IgD-negative memory B cell (primary cell): ENCODE data around the gene TNFRSF6B. TPM values are rescaled to one million over a fixed set of nuclear protein-coding genes. Genes with fewer than 3 reads are reported as not detected.

Source experiments
- H3K27ac Mint-ChIP-seq, 3 donors: one replicate each; pipeline ENCODE4 v1.8.0; 2020 to 2022; ENCODE audit warnings: mild to moderate bottlenecking in 3 of 3, mixed read lengths in 3 of 3, moderate library complexity in 1 of 3
- H3K27me3 Mint-ChIP-seq: one replicate; pipeline ENCODE4 v1.8.0; 2021; ENCODE audit warnings: mixed read lengths
- H3K36me3 Mint-ChIP-seq: one replicate; pipeline ENCODE4 v1.8.0; 2020; ENCODE audit warnings: mild to moderate bottlenecking, mixed read lengths
- H3K4me1 Mint-ChIP-seq, 3 donors: one replicate each; pipeline ENCODE4 v1.8.0; 2020 to 2022; ENCODE audit warnings: mixed read lengths in 3 of 3, mild to moderate bottlenecking in 1 of 3
- H3K4me3 Mint-ChIP-seq, 4 donors: one replicate each; pipeline ENCODE4 v1.8.0; 2020 to 2022; ENCODE audit warnings: mild to moderate bottlenecking in 4 of 4, mixed read lengths in 4 of 4, moderate library complexity in 3 of 4
- H3K9me3 Mint-ChIP-seq, 3 donors: one replicate each; pipeline ENCODE4 v1.8.0; 2020 to 2021; ENCODE audit warnings: mixed read lengths in 3 of 3, mild to moderate bottlenecking in 1 of 3
- polyA plus RNA-seq: library from polyadenylated mRNA; unstranded; fragments of 300-500 nt; fragmentation: Illumina TruSeq; gene quantifications from one replicate; pipeline ENCODE4 v1.2.3, GENCODE V29; 2021

Gene TNFRSF6B
- polyA plus RNA-seq, 1 donor from 2014 or later, result not detected

DNA sequence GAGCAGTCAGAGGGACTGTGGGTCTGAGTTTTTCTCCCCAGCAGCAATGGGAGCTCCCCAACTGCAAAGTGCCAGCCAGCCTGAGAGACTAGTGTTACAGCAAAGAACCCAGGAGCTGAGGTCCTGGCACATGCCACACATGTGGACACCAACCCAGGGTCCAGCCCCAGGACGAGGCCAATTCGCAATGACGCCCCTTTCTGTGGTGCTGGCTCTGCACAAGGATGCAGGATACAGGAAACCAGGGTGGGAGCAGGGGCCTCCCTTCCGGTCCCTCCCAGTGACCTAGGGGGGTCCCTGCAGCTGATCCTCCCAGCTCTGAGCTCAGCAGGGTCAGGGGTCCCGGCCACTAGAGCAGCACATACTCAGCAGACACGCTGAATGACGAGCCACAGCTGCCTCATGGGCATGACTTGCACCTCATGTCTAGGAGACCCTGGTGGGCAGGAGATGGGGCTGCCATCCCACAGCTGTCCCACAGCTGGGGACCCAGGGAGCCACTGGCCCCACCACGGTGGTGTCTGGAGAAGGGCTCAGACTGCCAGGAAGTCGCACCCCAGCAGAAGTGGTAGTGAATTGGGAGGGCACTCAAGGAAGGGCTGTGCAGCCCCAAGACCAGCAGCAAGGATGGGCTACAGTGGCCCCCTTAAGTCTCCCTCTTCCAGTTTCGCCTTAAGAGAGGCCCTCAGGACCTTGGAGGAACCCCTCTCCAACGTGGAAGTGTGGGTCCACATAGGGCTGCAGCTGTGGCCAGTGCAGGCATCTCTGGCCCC, 7.7 kb downstream of the TNFRSF6B start:
- Mint-ChIP-seq H3K27me3 (no peaks in the 10 kb centered on the region), H3K27ac (peak overlapping the region in 1 of 3 donors; percentile 57), H3K4me3 (no peak overlapping the region), H3K4me1 (peaks cover 5 to 18% (median 9%) of the 10 kb centered on the region in 3 donors), H3K9me3 (no peaks in the 10 kb centered on the region), H3K36me3 (no peaks in the 10 kb centered on the region)

GRCh38 chr20:63704749-63705117, 8.3 kb downstream of the TNFRSF6B start:
- Mint-ChIP-seq H3K4me3 (no peak overlapping the region), H3K4me1 (peaks cover 7 to 21% (median 9%) of the 10 kb centered on the region in 3 donors), H3K27me3 (no peaks in the 10 kb centered on the region), H3K9me3 (no peaks in the 10 kb centered on the region), H3K27ac (no peak overlapping the region), H3K36me3 (no peaks in the 10 kb centered on the region)

GRCh38 chr20:63705232-63706026, 9.0 kb downstream of the TNFRSF6B start:
- H3K4me1 Mint-ChIP-seq, result peaks cover 10 to 23% (median 12%) of the 10 kb centered on the region in 3 donors
- H3K36me3 Mint-ChIP-seq, result peaks cover under 1% of the 10 kb centered on the region
- peak overlapping the region; percentile 30 to 60 (median 47) for H3K4me3 Mint-ChIP-seq
- no peaks in the 10 kb centered on the region for H3K9me3 Mint-ChIP-seq
- H3K27ac Mint-ChIP-seq, result peak overlapping the region; percentile 65 to 78 (median 73)
- no peaks in the 10 kb centered on the region for H3K27me3 Mint-ChIP-seq

GRCh38 chr20:63706027-63706695, 9.7 kb downstream of the TNFRSF6B start:
- H3K27ac Mint-ChIP-seq, result peak overlapping the region; percentile 78 to 95 (median 92)
- peaks cover 2% of the 10 kb centered on the region for H3K36me3 Mint-ChIP-seq
- peaks cover 15 to 30% (median 16%) of the 10 kb centered on the region in 3 donors for H3K4me1 Mint-ChIP-seq

DNA sequence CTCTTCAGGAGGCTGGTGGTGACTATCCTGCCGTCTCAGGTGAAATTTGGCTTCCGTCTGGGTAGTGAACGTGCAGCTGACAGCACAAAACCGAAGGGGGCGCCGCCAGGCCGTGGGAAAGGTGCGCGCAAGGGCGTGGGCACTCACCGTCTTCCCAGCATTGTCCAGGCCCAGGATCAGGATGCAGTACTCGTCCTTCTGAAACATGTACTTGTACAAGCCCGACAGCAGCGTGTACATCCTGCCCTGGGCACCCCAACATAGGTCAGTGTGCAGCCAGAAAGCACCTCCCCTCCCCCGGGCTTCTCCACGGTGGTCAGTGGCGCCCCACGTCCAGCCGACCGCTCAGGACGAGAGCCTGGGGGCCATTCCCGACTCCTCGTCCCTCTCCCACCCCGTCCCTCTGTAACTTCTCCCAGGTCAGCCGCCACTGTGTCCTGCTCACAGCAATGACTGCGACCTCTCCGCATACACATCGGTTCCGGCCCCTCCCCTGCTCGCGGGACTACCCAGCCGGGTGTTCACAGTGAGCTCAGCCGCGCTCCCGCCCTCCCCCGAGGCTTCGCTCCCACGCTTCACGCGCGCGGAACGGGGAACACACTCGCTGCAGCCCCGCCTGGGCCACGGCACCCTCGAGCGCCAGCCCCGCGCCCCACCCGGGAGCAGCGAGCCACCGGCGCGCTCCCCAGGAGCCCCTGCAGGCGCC, 10.6 kb downstream of the TNFRSF6B start:
- H3K4me3 Mint-ChIP-seq, result peak overlapping the region; percentile 85 to 92 (median 87)
- no peaks in the 10 kb centered on the region for H3K9me3 Mint-ChIP-seq
- H3K27ac Mint-ChIP-seq, result peak overlapping the region; percentile 78 to 95 (median 92)
- H3K4me1 Mint-ChIP-seq, result peaks cover 17 to 31% (median 19%) of the 10 kb centered on the region in 3 donors
- H3K27me3 Mint-ChIP-seq, result no peaks in the 10 kb centered on the region
- peaks cover 3% of the 10 kb centered on the region for H3K36me3 Mint-ChIP-seq

More at GRCh38 chr20:63706027-63706695, 9.7 kb downstream of the TNFRSF6B start:
- Mint-ChIP-seq H3K27me3 (no peaks in the 10 kb centered on the region), H3K4me3 (peak overlapping the region; percentile 85 to 92 (median 87)), H3K9me3 (no peaks in the 10 kb centered on the region)

DNA sequence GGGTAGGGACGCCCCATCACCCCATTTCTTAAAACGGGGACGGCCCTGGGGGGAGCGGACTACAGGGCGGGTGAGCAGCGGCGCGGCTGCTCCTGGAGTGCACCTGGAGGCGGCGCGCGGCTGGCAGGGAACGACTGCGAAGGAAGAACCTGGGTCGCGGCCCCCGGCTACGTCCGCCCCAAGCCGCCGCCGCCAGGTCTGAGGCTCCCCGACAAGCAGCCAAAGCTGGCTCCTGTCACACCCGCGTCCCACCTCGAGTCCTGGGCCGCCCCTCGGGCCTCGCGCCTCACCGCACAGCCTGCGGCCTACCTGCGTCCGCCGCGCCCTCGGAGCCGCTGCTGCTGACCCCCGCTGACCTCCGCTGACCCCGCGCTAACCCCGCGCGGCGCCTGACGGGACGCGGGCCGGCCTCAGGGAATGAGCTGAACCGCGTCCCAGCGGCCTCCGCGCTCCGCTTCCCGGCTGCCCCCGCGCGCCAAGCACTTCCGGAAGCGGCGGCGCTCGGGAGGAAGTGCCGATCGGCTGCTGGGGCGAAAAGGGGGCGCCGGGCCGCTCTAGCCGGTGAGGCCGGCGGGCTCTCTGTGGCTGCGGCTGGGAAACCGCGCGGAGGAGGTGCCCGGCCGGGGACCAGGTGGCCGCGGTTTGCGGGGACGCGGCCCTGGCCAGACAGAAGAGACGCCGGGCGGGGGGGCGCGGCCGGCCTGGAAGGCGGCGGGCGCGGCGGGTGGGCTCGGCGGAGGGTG, 11.3 kb downstream of the TNFRSF6B start, which contains the start of the genes ARFRP1 and ZGPAT:
ARFRP1 (minus strand) TSS at position 419 of the 743 bp plus-strand sequence. CDS start 885 bp downstream, outside the sequence.
ZGPAT (plus strand) TSS at position 482 of the 743 bp plus-strand sequence. CDS start 542 bp downstream, outside the sequence.
- peaks cover 21 to 31% (median 23%) of the 10 kb centered on the region in 3 donors for H3K4me1 Mint-ChIP-seq
- no peaks in the 10 kb centered on the region for H3K27me3 Mint-ChIP-seq
- peaks cover 7% of the 10 kb centered on the region for H3K36me3 Mint-ChIP-seq
- peak within 1 kb of the TSS; percentile 85 to 92 (median 90) for H3K4me3 Mint-ChIP-seq
- H3K9me3 Mint-ChIP-seq, result peaks cover 0 to 3% (median 1%) of the 10 kb centered on the region in 3 donors
- H3K27ac Mint-ChIP-seq, result peak within 1 kb of the TSS; percentile 78 to 95 (median 92)

GRCh38 chr20:63708301-63709148, 12.1 kb downstream of the TNFRSF6B start:
- H3K27me3 Mint-ChIP-seq, result no peaks in the 10 kb centered on the region
- H3K9me3 Mint-ChIP-seq, result peaks cover 0 to 3% (median 1%) of the 10 kb centered on the region in 3 donors
- H3K36me3 Mint-ChIP-seq, result peaks cover 7% of the 10 kb centered on the region
- peak overlapping the region; percentile 78 to 92 (median 87) for H3K4me3 Mint-ChIP-seq
- H3K4me1 Mint-ChIP-seq, result peaks cover 21 to 31% (median 23%) of the 10 kb centered on the region in 3 donors
- peak overlapping the region in 1 of 3 donors; percentile 59 for H3K27ac Mint-ChIP-seq

DNA sequence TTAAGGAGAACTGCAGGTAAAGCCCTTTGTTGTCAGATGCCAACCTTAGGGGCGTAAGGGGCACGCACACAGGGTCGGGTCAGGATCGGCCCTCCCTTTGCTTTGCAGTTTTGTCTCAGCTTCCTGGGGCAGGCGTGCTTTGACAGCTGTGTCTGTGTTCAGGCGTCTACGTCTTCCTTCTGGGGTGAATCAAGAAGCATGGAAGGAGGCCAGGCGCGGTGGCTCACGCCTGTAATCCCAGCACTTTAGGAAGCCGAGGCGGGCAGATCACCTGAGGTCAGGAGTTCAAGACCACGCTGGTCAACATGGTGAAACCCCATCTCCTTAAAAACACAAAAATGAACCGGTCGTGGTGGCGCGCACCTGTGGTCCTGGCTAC, 12.7 kb downstream of the TNFRSF6B start:
- no peaks in the 10 kb centered on the region for H3K27me3 Mint-ChIP-seq
- H3K4me1 Mint-ChIP-seq, result peaks cover 21 to 31% (median 23%) of the 10 kb centered on the region in 3 donors
- H3K27ac Mint-ChIP-seq, result no peak overlapping the region
- H3K36me3 Mint-ChIP-seq, result peaks cover 9% of the 10 kb centered on the region
- H3K9me3 Mint-ChIP-seq, result peaks cover 0 to 3% (median 1%) of the 10 kb centered on the region in 3 donors
- H3K4me3 Mint-ChIP-seq, result peak overlapping the region; percentile 78 to 92 (median 87)

- H3K9me3 Mint-ChIP-seq, result peaks cover 0 to 6% (median 3%) of the 10 kb centered on the region in 3 donors
- peak overlapping the region in 3 of 4 donors; percentile 25 to 92 (median 73) for H3K4me3 Mint-ChIP-seq
- H3K27me3 Mint-ChIP-seq, result no peaks in the 10 kb centered on the region
- H3K27ac Mint-ChIP-seq, result peak overlapping the region in 2 of 3 donors; percentile 77 to 81
- H3K4me1 Mint-ChIP-seq, result peaks cover 25 to 33% (median 30%) of the 10 kb centered on the region in 3 donors
- peaks cover 20% of the 10 kb centered on the region for H3K36me3 Mint-ChIP-seq
Observed at GRCh38 chr20:63711085-63711645, 14.7 kb downstream of the TNFRSF6B start.

- Mint-ChIP-seq H3K36me3 (peaks cover 27% of the 10 kb centered on the region), H3K27ac (peak overlapping the region in 1 of 3 donors; percentile 20), H3K9me3 (peaks cover 0 to 6% (median 3%) of the 10 kb centered on the region in 3 donors), H3K4me1 (peaks cover 16 to 29% (median 27%) of the 10 kb centered on the region in 3 donors), H3K4me3 (peak overlapping the region in 3 of 4 donors; percentile 2 to 63 (median 53)), H3K27me3 (no peaks in the 10 kb centered on the region)
Observed at GRCh38 chr20:63712191-63712590, 15.7 kb downstream of the TNFRSF6B start.

DNA sequence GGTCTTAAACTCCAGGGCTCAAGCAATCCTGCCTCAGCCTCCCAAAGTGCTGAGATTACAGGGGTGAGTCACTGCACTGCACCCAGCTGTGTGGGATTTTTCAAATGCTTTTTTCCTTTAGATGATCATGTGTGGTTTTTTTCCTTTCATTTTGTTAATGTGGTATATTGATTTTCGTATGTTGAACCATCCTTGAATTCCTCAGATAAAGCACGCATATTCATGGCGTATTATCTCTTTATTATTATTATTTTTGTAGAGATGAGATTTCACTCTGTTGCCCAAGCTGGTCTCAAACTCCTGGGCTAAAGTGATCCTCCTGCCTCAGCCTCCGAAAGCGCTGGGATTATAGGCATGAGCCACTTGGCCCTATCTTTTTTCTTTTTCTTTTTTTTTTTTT, 18.4 kb downstream of the TNFRSF6B start:
- Mint-ChIP-seq H3K27ac (no peak overlapping the region), H3K36me3 (peaks cover 36% of the 10 kb centered on the region), H3K9me3 (peaks cover 0 to 13% (median 3%) of the 10 kb centered on the region in 3 donors), H3K4me1 (peaks cover 20 to 27% (median 20%) of the 10 kb centered on the region in 3 donors), H3K27me3 (no peaks in the 10 kb centered on the region), H3K4me3 (no peak overlapping the region)

DNA sequence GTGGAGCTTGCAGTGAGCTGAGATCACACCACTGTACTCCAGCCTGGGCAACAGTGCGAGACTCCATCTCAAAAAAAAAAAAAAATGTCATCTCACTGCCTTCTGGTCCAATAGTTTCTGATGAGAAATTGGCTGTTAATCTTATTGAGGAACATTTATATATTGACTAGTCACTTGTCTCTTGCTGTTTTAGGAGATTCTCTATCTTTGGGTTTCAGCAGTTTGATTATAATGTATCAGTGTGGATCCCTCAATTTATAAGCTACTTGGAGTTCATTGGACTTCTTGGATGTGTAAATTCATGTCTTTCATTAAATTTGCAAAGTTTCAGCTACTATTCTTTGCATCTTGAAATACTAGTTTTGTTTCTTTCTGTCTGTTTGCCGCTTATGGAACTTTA, 22.5 kb downstream of the TNFRSF6B start:
- H3K27me3 Mint-ChIP-seq, result no peaks in the 10 kb centered on the region
- H3K4me1 Mint-ChIP-seq, result peaks cover 8 to 15% (median 12%) of the 10 kb centered on the region in 3 donors
- H3K27ac Mint-ChIP-seq, result no peak overlapping the region
- H3K9me3 Mint-ChIP-seq, result peaks cover 0 to 9% (median 2%) of the 10 kb centered on the region in 3 donors
- peaks cover 31% of the 10 kb centered on the region for H3K36me3 Mint-ChIP-seq
- H3K4me3 Mint-ChIP-seq, result no peak overlapping the region
